Measurements from ENCODE around the gene LLGL2. TPM values are rescaled to one million over a fixed set of nuclear protein-coding genes. Genes with fewer than 3 reads are reported as not detected.
A peak's percentile ranks its signal among the peaks of the same experiment; 100 is the strongest.

The LLGL2 gene
- total RNA-seq, 2 experiments from 2014 or later: 7.1 to 9.6 TPM

- DNase-seq: no peak
- Mint-ChIP-seq H3K9me3 (ENCODE audit: low read depth) (no peaks in the 10 kb centered on the region), H3K36me3 (ENCODE audit: low read depth) (no peaks in the 10 kb centered on the region), H3K4me1 (no peaks in the 10 kb centered on the region), H3K27me3 (peaks cover 3% of the 10 kb centered on the region), H3K27ac (no peak overlapping the region), H3K4me3 (no peak overlapping the region)
- no peak for ATAC-seq
- POLR2A ChIA-PET: no interaction called here
- CTCF ChIA-PET: interaction anchor here (0.5 to 0.7 kb wide), 3 partner anchors 22 to 447 kb away, joined by 3 read pairs; no protein-coding TSS in a partner anchor
- intact Hi-C loops (cut with DNase I, micrococcal nuclease): loop anchor here in 1 of 2 experiments (10.0 kb wide), 1 partner anchor 245 kb away; the partner anchor contains the start of genes GGA3 and MRPS7
Measured at GRCh38 chr17:75509528-75510258, 15.8 kb upstream of the LLGL2 start.

GRCh38 chr17:75511270-75511609, 14.3 kb upstream of the LLGL2 start:
- ChIA-PET POLR2A (no interaction called here), CTCF (interaction anchor here (0.6 kb wide), 1 partner anchor 138 kb away, joined by 3 read pairs; no protein-coding TSS in a partner anchor)
- no peak for DNase-seq
- ATAC-seq: no peak
- no peaks in the 10 kb centered on the region for H3K4me1 Mint-ChIP-seq
- intact Hi-C loops (cut with DNase I, micrococcal nuclease): loop anchor here in 1 of 2 experiments (10.0 kb wide), 1 partner anchor 246 kb away; the partner anchor contains the start of genes GGA3 and MRPS7
- H3K9me3 Mint-ChIP-seq (ENCODE audit: low read depth): no peaks in the 10 kb centered on the region
- H3K27ac Mint-ChIP-seq: no peak overlapping the region
- no peak overlapping the region for H3K4me3 Mint-ChIP-seq
- peaks cover 3% of the 10 kb centered on the region for H3K27me3 Mint-ChIP-seq
- no peaks in the 10 kb centered on the region for H3K36me3 Mint-ChIP-seq (ENCODE audit: low read depth)

GRCh38 chr17:75511610-75512575, 13.6 kb upstream of the LLGL2 start:
- ATAC-seq (no peak), DNase-seq (no peak)
- no peaks in the 10 kb centered on the region for H3K9me3 Mint-ChIP-seq (ENCODE audit: low read depth)
- no peaks in the 10 kb centered on the region for H3K4me1 Mint-ChIP-seq
- POLR2A ChIA-PET: no interaction called here
- peaks cover 3% of the 10 kb centered on the region for H3K27me3 Mint-ChIP-seq
- H3K4me3 Mint-ChIP-seq: no peak overlapping the region
- H3K36me3 Mint-ChIP-seq (ENCODE audit: low read depth): no peaks in the 10 kb centered on the region
- CTCF ChIA-PET: interaction anchor here (0.7 kb wide), 1 partner anchor 209 kb away, joined by 3 read pairs; no protein-coding TSS in a partner anchor
- intact Hi-C loops (cut with DNase I, micrococcal nuclease): loop anchor here in 1 of 2 experiments (10.0 kb wide), 1 partner anchor 247 kb away; the partner anchor contains the start of genes GGA3 and MRPS7
- no peak overlapping the region for H3K27ac Mint-ChIP-seq

GRCh38 chr17:75512926-75513640, 12.4 kb upstream of the LLGL2 start:
- DNase-seq (no peak), ATAC-seq (no peak)
- H3K27ac Mint-ChIP-seq: no peak overlapping the region
- intact Hi-C loops (cut with DNase I, micrococcal nuclease): loop anchor here in 1 of 2 experiments (10.0 kb wide), 1 partner anchor 248 kb away; the partner anchor contains the start of genes GGA3 and MRPS7
- H3K4me1 Mint-ChIP-seq: peaks cover 9% of the 10 kb centered on the region
- H3K36me3 Mint-ChIP-seq (ENCODE audit: low read depth): peaks cover 7% of the 10 kb centered on the region
- POLR2A ChIA-PET: interaction anchor here (0.6 kb wide), 1 partner anchor 263 kb away, joined by 3 read pairs; no protein-coding TSS in a partner anchor
- H3K9me3 Mint-ChIP-seq (ENCODE audit: low read depth): no peaks in the 10 kb centered on the region
- H3K27me3 Mint-ChIP-seq: peaks cover 3% of the 10 kb centered on the region
- no peak overlapping the region for H3K4me3 Mint-ChIP-seq
- CTCF ChIA-PET: interaction anchor here (0.7 to 1.2 kb wide), 3 partner anchors 14 to 208 kb away, joined by 3 to 5 read pairs (median 4); no protein-coding TSS in a partner anchor

GRCh38 chr17:75513641-75514000, 11.9 kb upstream of the LLGL2 start:
- DNase-seq (no peak), ATAC-seq (no peak)
- intact Hi-C loops (cut with DNase I, micrococcal nuclease): loop anchor here in 1 of 2 experiments (10.0 kb wide), 1 partner anchor 249 kb away; the partner anchor contains the start of genes GGA3 and MRPS7
- H3K27me3 Mint-ChIP-seq: peaks cover 3% of the 10 kb centered on the region
- H3K36me3 Mint-ChIP-seq (ENCODE audit: low read depth): peaks cover 12% of the 10 kb centered on the region
- no peak overlapping the region for H3K4me3 Mint-ChIP-seq
- H3K27ac Mint-ChIP-seq: no peak overlapping the region
- H3K9me3 Mint-ChIP-seq (ENCODE audit: low read depth): no peaks in the 10 kb centered on the region
- CTCF ChIA-PET: interaction anchor here (1.0 to 1.2 kb wide), 3 partner anchors 14 to 87 kb away, joined by 3 to 5 read pairs (median 4); no protein-coding TSS in a partner anchor
- POLR2A ChIA-PET: interaction anchor here (0.5 kb wide), 1 partner anchor 97 kb away, joined by 4 read pairs; no protein-coding TSS in a partner anchor
- peaks cover 15% of the 10 kb centered on the region for H3K4me1 Mint-ChIP-seq

- Mint-ChIP-seq H3K4me1 (peaks cover 22% of the 10 kb centered on the region), H3K27me3 (peaks cover 3% of the 10 kb centered on the region), H3K36me3 (ENCODE audit: low read depth) (peaks cover 14% of the 10 kb centered on the region), H3K9me3 (ENCODE audit: low read depth) (no peaks in the 10 kb centered on the region), H3K27ac (no peak overlapping the region), H3K4me3 (peak overlapping the region; percentile 47)
- ATAC-seq (no peak), DNase-seq (peak; percentile 35)
- CTCF ChIA-PET: interaction anchor here (0.5 to 1.2 kb wide), 3 partner anchors 13 to 58 kb away, joined by 3 to 5 read pairs (median 3); partner anchors contain the start of gene TMEM94
- POLR2A ChIA-PET: interaction anchor here (0.5 kb wide), 1 partner anchor 97 kb away, joined by 4 read pairs; no protein-coding TSS in a partner anchor
- intact Hi-C loops (cut with DNase I, micrococcal nuclease): loop anchor here in 1 of 2 experiments (2.0 to 10.0 kb wide), 2 partner anchors 152 to 250 kb away; partner anchors contain the start of genes GGA3, MRPS7, RECQL5 and SAP30BP
Measured at GRCh38 chr17:75514299-75514918, 11.1 kb upstream of the LLGL2 start.

GRCh38 chr17:75514919-75515495, 10.5 kb upstream of the LLGL2 start:
- ChIA-PET POLR2A (no interaction called here), CTCF (interaction anchor here (1.2 kb wide), 1 partner anchor 20 kb away, joined by 3 read pairs; no protein-coding TSS in a partner anchor)
- H3K4me1 Mint-ChIP-seq: peaks cover 22% of the 10 kb centered on the region
- intact Hi-C loops (cut with DNase I, micrococcal nuclease): loop anchor here (1.0 to 10.0 kb wide), 7 partner anchors 89 to 738 kb away; partner anchors contain the start of genes GGA3 (in 1 of the 2), MRPS7 (in 1 of the 2), NAT9 (in 1 of the 2) and RECQL5 (in 1 of the 2)
- H3K36me3 Mint-ChIP-seq (ENCODE audit: low read depth): peaks cover 18% of the 10 kb centered on the region
- DNase-seq: peak; percentile 26
- no peaks in the 10 kb centered on the region for H3K9me3 Mint-ChIP-seq (ENCODE audit: low read depth)
- no peak overlapping the region for H3K27ac Mint-ChIP-seq
- ATAC-seq: no peak
- peak overlapping the region; percentile 68 for H3K4me3 Mint-ChIP-seq
- H3K27me3 Mint-ChIP-seq: peaks cover 3% of the 10 kb centered on the region

- ChIA-PET POLR2A (interaction anchor here (1.0 to 1.4 kb wide), 2 partner anchors 9 to 73 kb away, joined by 3 to 6 read pairs; partner anchors contain the start of gene LLGL2), CTCF (interaction anchor here (0.6 to 1.5 kb wide), 16 partner anchors 9 to 776 kb away, joined by 3 to 10 read pairs (median 4); partner anchors contain the start of genes LLGL2 and SLC25A19)
- Mint-ChIP-seq H3K27me3 (peaks cover 3% of the 10 kb centered on the region), H3K4me3 (peak within 1 kb of the TSS; percentile 68), H3K4me1 (peaks cover 22% of the 10 kb centered on the region), H3K36me3 (ENCODE audit: low read depth) (peaks cover 19% of the 10 kb centered on the region), H3K9me3 (ENCODE audit: low read depth) (no peaks in the 10 kb centered on the region), H3K27ac (no peak within 1 kb of the TSS)
- peak; percentile 93 for DNase-seq
- intact Hi-C loops (cut with DNase I, micrococcal nuclease): loop anchor here (1.0 to 10.0 kb wide), 20 partner anchors 10 to 986 kb away; partner anchors contain the start of genes GGA3 (in 2 of the 2), MRPS7 (in 2 of the 2), RECQL5 (in 2 of the 2) and SAP30BP (in 2 of the 2)
- peak; percentile 61 for ATAC-seq
Measured at GRCh38 chr17:75515496-75516254, 9.8 kb upstream of the LLGL2 start, which contains the start of gene CASKIN2. Gene CASKIN2, minus strand, starts transcription at chr17:75515537. Its CDS starts 1,733 bp downstream, at chr17:75513804.

GRCh38 chr17:75516255-75516618, 9.3 kb upstream of the LLGL2 start, which contains the start of gene TSEN54:
Gene TSEN54, plus strand, starts transcription at chr17:75516528. Its CDS starts 33 bp downstream, at chr17:75516561.
- peaks cover 25% of the 10 kb centered on the region for H3K36me3 Mint-ChIP-seq (ENCODE audit: low read depth)
- peaks cover 22% of the 10 kb centered on the region for H3K4me1 Mint-ChIP-seq
- DNase-seq: peak; percentile 98
- peak within 1 kb of the TSS; percentile 85 for H3K4me3 Mint-ChIP-seq
- intact Hi-C loops (cut with DNase I, micrococcal nuclease): loop anchor here (1.0 to 10.0 kb wide), 18 partner anchors 9 to 985 kb away; partner anchors contain the start of genes GGA3 (in 2 of the 2), MRPS7 (in 2 of the 2), GRB2 (in 1 of the 2) and JPT1 (in 1 of the 2)
- CTCF ChIA-PET: interaction anchor here (0.6 to 2.9 kb wide), 20 partner anchors 9 to 776 kb away, joined by 3 to 13 read pairs (median 4); partner anchors contain the start of genes LLGL2 and SLC25A19
- POLR2A ChIA-PET: interaction anchor here (0.5 to 1.4 kb wide), 4 partner anchors 9 to 1574 kb away, joined by 3 to 6 read pairs (median 5); partner anchors contain the start of genes GGA3, LLGL2 and MRPS7
- H3K27me3 Mint-ChIP-seq: peaks cover 3% of the 10 kb centered on the region
- H3K9me3 Mint-ChIP-seq (ENCODE audit: low read depth): no peaks in the 10 kb centered on the region
- ATAC-seq: peak; percentile 88
- H3K27ac Mint-ChIP-seq: peak within 1 kb of the TSS; percentile 51
